ENCODE measurements around the gene NUPR2. TPM values are rescaled to one million over a fixed set of nuclear protein-coding genes. Genes with fewer than 3 reads are reported as not detected.
"Not testable (repeated sequence)": the region's sequence is repeated elsewhere in the genome, so short reads cannot be mapped to it uniquely, and the experiment has no call there.

The NUPR2 gene
- polyA plus RNA-seq, 1 donor (not counting 4 experiments of a cell fraction or from before 2014, with no cell fraction given): not detected

GRCh38 chr7:56106108-56107073 is 9.8 kb downstream of the NUPR2 start, which contains the start of gene CHCHD2:
Gene CHCHD2, minus strand, starts transcription at chr7:56106476. Its CDS starts 63 bp downstream, at chr7:56106413.
- Histone ChIP-seq H3K27me3 (ENCODE audit: control insufficient read depth, extremely low read depth, insufficient read depth, low read length) (no peaks in the 10 kb centered on the region), H3K4me3 (ENCODE audit: control insufficient read depth in 2 of 3, extremely low read depth in 1 of 3, insufficient read depth in 2 of 3, low read depth in 1 of 3, low read length in 3 of 3) (peak within 1 kb of the TSS; percentile 89 to 99 (median 95)), H2AFZ (ENCODE audit: control insufficient read depth, low read length) (peak within 1 kb of the TSS; percentile 79), H3K9me1 (ENCODE audit: control insufficient read depth, extremely low read depth, insufficient read depth, low read length) (no peaks in the 10 kb centered on the region), H3K9me3 (ENCODE audit: control insufficient read depth, low read depth, low read length) (no peaks in the 10 kb centered on the region), H3K36me3 (ENCODE audit: control insufficient read depth in 2 of 2, extremely low read depth in 1 of 2, insufficient read depth in 2 of 2, low read length in 2 of 2) (peaks cover 8 to 11% of the 10 kb centered on the region in 2 experiments), H4K20me1 (ENCODE audit: control insufficient read depth, extremely low read depth, insufficient read depth, low read length) (no peaks in the 10 kb centered on the region), H3K4me1 (ENCODE audit: control insufficient read depth, extremely low read depth, insufficient read depth, low read length) (peaks cover 6% of the 10 kb centered on the region), H3K9ac (ENCODE audit: control insufficient read depth, extremely low read depth, insufficient read depth, low read length) (peak within 1 kb of the TSS; percentile 99), H3K4me2 (ENCODE audit: control insufficient read depth, extremely low read depth, insufficient read depth, low read depth, low read length) (peak within 1 kb of the TSS; percentile 91), H3K79me2 (ENCODE audit: control insufficient read depth, insufficient read depth, low read length) (peaks cover 27% of the 10 kb centered on the region), H3K27ac (ENCODE audit: control insufficient read depth, insufficient read depth, low read length) (peak within 1 kb of the TSS; percentile 99)
- TF ChIP-seq EZH2 (IDR thresholded peaks at IDR 0.05; ENCODE audit: low read length): no peak
- FAIRE-seq (peak; percentile 84), DNase-seq (ENCODE audit: low read depth, low spot score) (peak; percentile 89)
- dilution Hi-C loops (cut with MboI; ENCODE audit: extremely low pct_ligation_motif_present, low sequenced_read_pairs): no loop called here

GRCh38 chr7:56105508-56105907 is 10.7 kb downstream of the NUPR2 start:
- no peaks in the 10 kb centered on the region for H3K9me3 ChIP-seq (ENCODE audit: control insufficient read depth, low read depth, low read length)
- no peak for FAIRE-seq
- peaks cover 6% of the 10 kb centered on the region for H3K4me1 ChIP-seq (ENCODE audit: control insufficient read depth, extremely low read depth, insufficient read depth, low read length)
- peak overlapping the region; percentile 91 for H3K4me2 ChIP-seq (ENCODE audit: control insufficient read depth, extremely low read depth, insufficient read depth, low read depth, low read length)
- TF ChIP-seq CTCF (optimal IDR thresholded peaks at IDR 0.05 in 1 of 3, IDR thresholded peaks at IDR 0.05 in 1 of 3, conservative IDR thresholded peaks at IDR 0.05 in 1 of 3; ENCODE audit: extremely low read depth in 1 of 3, insufficient read depth in 2 of 3, low read length in 3 of 3) (no peak), EZH2 (IDR thresholded peaks at IDR 0.05; ENCODE audit: low read length) (no peak)
- dilution Hi-C loops (cut with MboI; ENCODE audit: extremely low pct_ligation_motif_present, low sequenced_read_pairs): no loop called here
- H3K9me1 ChIP-seq (ENCODE audit: control insufficient read depth, extremely low read depth, insufficient read depth, low read length): no peaks in the 10 kb centered on the region
- H3K27me3 ChIP-seq (ENCODE audit: control insufficient read depth, extremely low read depth, insufficient read depth, low read length): no peaks in the 10 kb centered on the region
- DNase-seq (ENCODE audit: low read depth, low spot score): peak; percentile 40
- no peaks in the 10 kb centered on the region for H4K20me1 ChIP-seq (ENCODE audit: control insufficient read depth, extremely low read depth, insufficient read depth, low read length)
- H3K27ac ChIP-seq (ENCODE audit: control insufficient read depth, insufficient read depth, low read length): peak overlapping the region; percentile 99
- no peak overlapping the region for H2AFZ ChIP-seq (ENCODE audit: control insufficient read depth, low read length)
- peak overlapping the region; percentile 89 to 99 (median 95) for H3K4me3 ChIP-seq (ENCODE audit: control insufficient read depth in 2 of 3, extremely low read depth in 1 of 3, insufficient read depth in 2 of 3, low read depth in 1 of 3, low read length in 3 of 3)
- H3K36me3 ChIP-seq (ENCODE audit: control insufficient read depth in 2 of 2, extremely low read depth in 1 of 2, insufficient read depth in 2 of 2, low read length in 2 of 2): peaks cover 16 to 18% of the 10 kb centered on the region in 2 experiments
- peaks cover 27% of the 10 kb centered on the region for H3K79me2 ChIP-seq (ENCODE audit: control insufficient read depth, insufficient read depth, low read length)
- H3K9ac ChIP-seq (ENCODE audit: control insufficient read depth, extremely low read depth, insufficient read depth, low read length): peak overlapping the region; percentile 99

- H3K27ac ChIP-seq (ENCODE audit: control insufficient read depth, insufficient read depth, low read length); dilution Hi-C loops (cut with MboI; ENCODE audit: extremely low pct_ligation_motif_present, low sequenced_read_pairs); H3K9ac ChIP-seq (ENCODE audit: control insufficient read depth, extremely low read depth, insufficient read depth, low read length); H2AFZ ChIP-seq (ENCODE audit: control insufficient read depth, low read length); H3K27me3 ChIP-seq (ENCODE audit: control insufficient read depth, extremely low read depth, insufficient read depth, low read length); FAIRE-seq; H3K4me3 ChIP-seq (ENCODE audit: control insufficient read depth in 2 of 3, extremely low read depth in 1 of 3, insufficient read depth in 2 of 3, low read depth in 1 of 3, low read length in 3 of 3); H3K4me1 ChIP-seq (ENCODE audit: control insufficient read depth, extremely low read depth, insufficient read depth, low read length); H3K9me1 ChIP-seq (ENCODE audit: control insufficient read depth, extremely low read depth, insufficient read depth, low read length); H3K4me2 ChIP-seq (ENCODE audit: control insufficient read depth, extremely low read depth, insufficient read depth, low read depth, low read length); H3K9me3 ChIP-seq (ENCODE audit: control insufficient read depth, low read depth, low read length); DNase-seq (ENCODE audit: low read depth, low spot score); H4K20me1 ChIP-seq (ENCODE audit: control insufficient read depth, extremely low read depth, insufficient read depth, low read length): not testable (repeated sequence)
- Histone ChIP-seq H3K36me3 (ENCODE audit: control insufficient read depth in 2 of 2, extremely low read depth in 1 of 2, insufficient read depth in 2 of 2, low read length in 2 of 2) (peaks cover 23 to 24% of the 10 kb centered on the region in 2 experiments), H3K79me2 (ENCODE audit: control insufficient read depth, insufficient read depth, low read length) (peaks cover 27% of the 10 kb centered on the region)
Measured at GRCh38 chr7:56104138-56104537, 12.1 kb downstream of the NUPR2 start.

All from keratinocyte (primary cell).